ENCODE data around the gene DLG1. TPM values are rescaled to one million over a fixed set of nuclear protein-coding genes. Genes with fewer than 3 reads are reported as not detected.

DLG1 gene
- total RNA-seq, 1 experiment from 2014 or later: 89.8 TPM

DNA sequence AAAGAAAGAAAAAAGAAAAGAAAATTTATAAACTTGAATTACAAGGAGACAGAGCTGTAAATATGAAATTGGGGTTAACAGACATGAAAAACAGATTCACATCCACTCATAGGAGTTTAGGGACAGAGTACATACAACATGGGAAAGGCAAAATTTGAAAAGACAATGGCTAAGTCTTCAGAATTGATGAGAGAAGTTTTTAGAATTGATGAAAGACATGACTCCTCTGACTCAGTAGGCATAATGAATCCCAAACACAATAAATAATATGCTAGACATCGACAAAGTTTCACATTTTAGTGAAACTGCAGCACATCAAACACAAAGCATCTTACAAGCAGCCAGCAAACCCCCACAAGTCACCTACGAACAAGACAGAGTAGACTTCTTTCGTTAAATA lies 184.4 kb downstream of the DLG1 start (continued):
- TF ChIP-seq TCF7L2 (IDR thresholded peaks at IDR 0.05; ENCODE audit: borderline replicate concordance, extremely low read depth, insufficient read depth, insufficient read length) (no peak), SIN3A (IDR thresholded peaks at IDR 0.05; ENCODE audit: low read depth) (no peak)

DNA sequence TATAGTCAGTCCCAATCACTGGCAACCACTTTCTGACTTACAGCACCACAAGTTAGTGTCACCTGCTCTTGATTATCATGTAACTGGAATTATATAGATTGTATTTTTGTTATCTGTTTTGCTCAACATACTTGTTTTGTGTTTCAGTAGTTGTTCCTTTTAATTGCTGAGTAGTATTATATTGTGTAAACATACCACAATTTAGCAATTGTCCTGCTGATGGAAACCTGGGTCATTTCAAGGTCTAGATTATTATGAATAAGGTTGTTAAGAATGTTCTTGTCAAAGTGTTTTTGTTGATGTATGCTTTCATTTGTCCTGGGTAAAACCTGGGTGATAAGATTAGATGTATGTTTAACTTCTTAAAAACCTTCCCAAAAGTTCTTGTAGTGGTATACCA lies 186.7 kb downstream of the DLG1 start:
- no TSS peak for BruUV-seq (replicated peaks)
- CTCF ChIA-PET: no interaction called here
- intact Hi-C loops (cut with micrococcal nuclease): no loop called here
- TF ChIP-seq, protein P1, sequence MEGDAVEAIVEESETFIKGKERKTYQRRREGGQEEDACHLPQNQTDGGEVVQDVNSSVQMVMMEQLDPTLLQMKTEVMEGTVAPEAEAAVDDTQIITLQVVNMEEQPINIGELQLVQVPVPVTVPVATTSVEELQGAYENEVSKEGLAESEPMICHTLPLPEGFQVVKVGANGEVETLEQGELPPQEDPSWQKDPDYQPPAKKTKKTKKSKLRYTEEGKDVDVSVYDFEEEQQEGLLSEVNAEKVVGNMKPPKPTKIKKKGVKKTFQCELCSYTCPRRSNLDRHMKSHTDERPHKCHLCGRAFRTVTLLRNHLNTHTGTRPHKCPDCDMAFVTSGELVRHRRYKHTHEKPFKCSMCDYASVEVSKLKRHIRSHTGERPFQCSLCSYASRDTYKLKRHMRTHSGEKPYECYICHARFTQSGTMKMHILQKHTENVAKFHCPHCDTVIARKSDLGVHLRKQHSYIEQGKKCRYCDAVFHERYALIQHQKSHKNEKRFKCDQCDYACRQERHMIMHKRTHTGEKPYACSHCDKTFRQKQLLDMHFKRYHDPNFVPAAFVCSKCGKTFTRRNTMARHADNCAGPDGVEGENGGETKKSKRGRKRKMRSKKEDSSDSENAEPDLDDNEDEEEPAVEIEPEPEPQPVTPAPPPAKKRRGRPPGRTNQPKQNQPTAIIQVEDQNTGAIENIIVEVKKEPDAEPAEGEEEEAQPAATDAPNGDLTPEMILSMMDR (IDR thresholded peaks at IDR 0.05 in 2 of 3, conservative IDR thresholded peaks at IDR 0.05 in 1 of 3; ENCODE audit: borderline replicate concordance in 1 of 3, insufficient read depth in 1 of 3, low read depth in 2 of 3, low read length in 2 of 3): no peak
- TF ChIP-seq YY1 (IDR thresholded peaks at IDR 0.05; ENCODE audit: extremely low read depth, insufficient replicate concordance, low read depth, low read length) (no peak), ZFX (IDR thresholded peaks at IDR 0.05) (no peak), ELF1 (IDR thresholded peaks at IDR 0.05; ENCODE audit: borderline replicate concordance, low read depth) (no peak), TCF7L2 (IDR thresholded peaks at IDR 0.05; ENCODE audit: borderline replicate concordance, extremely low read depth, insufficient read depth, insufficient read length) (no peak), POLR2AphosphoS5 (IDR thresholded peaks at IDR 0.05; ENCODE audit: low read depth, low read length) (no peak), RAD21 (IDR thresholded peaks at IDR 0.05; ENCODE audit: low read depth) (no peak), CBX3 (IDR thresholded peaks at IDR 0.05; ENCODE audit: low read depth) (no peak), EZH2 (IDR thresholded peaks at IDR 0.05) (no peak), ZNF274 (IDR thresholded peaks at IDR 0.05; ENCODE audit: low read depth, low read length) (no peak), FOSL1 (IDR thresholded peaks at IDR 0.05; ENCODE audit: low read depth) (no peak), JUND (IDR thresholded peaks at IDR 0.05) (no peak), SIN3A (IDR thresholded peaks at IDR 0.05; ENCODE audit: low read depth) (no peak), SP1 (IDR thresholded peaks at IDR 0.05; ENCODE audit: low read depth) (no peak), POLR2A (IDR thresholded peaks at IDR 0.05; ENCODE audit: borderline replicate concordance, extremely low read depth, insufficient read depth, insufficient read length) (no peak)
- TF ChIP-seq, protein P2, sequence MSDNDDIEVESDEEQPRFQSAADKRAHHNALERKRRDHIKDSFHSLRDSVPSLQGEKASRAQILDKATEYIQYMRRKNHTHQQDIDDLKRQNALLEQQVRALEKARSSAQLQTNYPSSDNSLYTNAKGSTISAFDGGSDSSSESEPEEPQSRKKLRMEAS (IDR thresholded peaks at IDR 0.05): no peak
- TF ChIP-seq, protein P3, sequence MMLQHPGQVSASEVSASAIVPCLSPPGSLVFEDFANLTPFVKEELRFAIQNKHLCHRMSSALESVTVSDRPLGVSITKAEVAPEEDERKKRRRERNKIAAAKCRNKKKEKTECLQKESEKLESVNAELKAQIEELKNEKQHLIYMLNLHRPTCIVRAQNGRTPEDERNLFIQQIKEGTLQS (IDR thresholded peaks at IDR 0.05): no peak
- TF ChIP-seq, protein P4, sequence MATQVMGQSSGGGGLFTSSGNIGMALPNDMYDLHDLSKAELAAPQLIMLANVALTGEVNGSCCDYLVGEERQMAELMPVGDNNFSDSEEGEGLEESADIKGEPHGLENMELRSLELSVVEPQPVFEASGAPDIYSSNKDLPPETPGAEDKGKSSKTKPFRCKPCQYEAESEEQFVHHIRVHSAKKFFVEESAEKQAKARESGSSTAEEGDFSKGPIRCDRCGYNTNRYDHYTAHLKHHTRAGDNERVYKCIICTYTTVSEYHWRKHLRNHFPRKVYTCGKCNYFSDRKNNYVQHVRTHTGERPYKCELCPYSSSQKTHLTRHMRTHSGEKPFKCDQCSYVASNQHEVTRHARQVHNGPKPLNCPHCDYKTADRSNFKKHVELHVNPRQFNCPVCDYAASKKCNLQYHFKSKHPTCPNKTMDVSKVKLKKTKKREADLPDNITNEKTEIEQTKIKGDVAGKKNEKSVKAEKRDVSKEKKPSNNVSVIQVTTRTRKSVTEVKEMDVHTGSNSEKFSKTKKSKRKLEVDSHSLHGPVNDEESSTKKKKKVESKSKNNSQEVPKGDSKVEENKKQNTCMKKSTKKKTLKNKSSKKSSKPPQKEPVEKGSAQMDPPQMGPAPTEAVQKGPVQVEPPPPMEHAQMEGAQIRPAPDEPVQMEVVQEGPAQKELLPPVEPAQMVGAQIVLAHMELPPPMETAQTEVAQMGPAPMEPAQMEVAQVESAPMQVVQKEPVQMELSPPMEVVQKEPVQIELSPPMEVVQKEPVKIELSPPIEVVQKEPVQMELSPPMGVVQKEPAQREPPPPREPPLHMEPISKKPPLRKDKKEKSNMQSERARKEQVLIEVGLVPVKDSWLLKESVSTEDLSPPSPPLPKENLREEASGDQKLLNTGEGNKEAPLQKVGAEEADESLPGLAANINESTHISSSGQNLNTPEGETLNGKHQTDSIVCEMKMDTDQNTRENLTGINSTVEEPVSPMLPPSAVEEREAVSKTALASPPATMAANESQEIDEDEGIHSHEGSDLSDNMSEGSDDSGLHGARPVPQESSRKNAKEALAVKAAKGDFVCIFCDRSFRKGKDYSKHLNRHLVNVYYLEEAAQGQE (IDR thresholded peaks at IDR 0.05; ENCODE audit: low read depth): no peak
- TF ChIP-seq, protein P5, sequence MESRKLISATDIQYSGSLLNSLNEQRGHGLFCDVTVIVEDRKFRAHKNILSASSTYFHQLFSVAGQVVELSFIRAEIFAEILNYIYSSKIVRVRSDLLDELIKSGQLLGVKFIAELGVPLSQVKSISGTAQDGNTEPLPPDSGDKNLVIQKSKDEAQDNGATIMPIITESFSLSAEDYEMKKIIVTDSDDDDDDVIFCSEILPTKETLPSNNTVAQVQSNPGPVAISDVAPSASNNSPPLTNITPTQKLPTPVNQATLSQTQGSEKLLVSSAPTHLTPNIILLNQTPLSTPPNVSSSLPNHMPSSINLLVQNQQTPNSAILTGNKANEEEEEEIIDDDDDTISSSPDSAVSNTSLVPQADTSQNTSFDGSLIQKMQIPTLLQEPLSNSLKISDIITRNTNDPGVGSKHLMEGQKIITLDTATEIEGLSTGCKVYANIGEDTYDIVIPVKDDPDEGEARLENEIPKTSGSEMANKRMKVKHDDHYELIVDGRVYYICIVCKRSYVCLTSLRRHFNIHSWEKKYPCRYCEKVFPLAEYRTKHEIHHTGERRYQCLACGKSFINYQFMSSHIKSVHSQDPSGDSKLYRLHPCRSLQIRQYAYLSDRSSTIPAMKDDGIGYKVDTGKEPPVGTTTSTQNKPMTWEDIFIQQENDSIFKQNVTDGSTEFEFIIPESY (IDR thresholded peaks at IDR 0.05; ENCODE audit: extremely low read depth, insufficient replicate concordance, low read length): no peak

More for the DNA sequence above, 186.7 kb downstream of the DLG1 start:
- RAD21 ChIA-PET (ENCODE audit: low non-redundant PET in 1 of 2, low total read pairs in 2 of 2, uncharacterized antibody in 2 of 2, unreplicated experiment in 2 of 2): no interaction called here
- no peaks in the 10 kb centered on the region for H3K9me3 ChIP-seq (ENCODE audit: control insufficient read depth in 1 of 2, insufficient read depth in 1 of 2, low read depth in 1 of 2, low read length in 2 of 2)
- H3K4me2 ChIP-seq (ENCODE audit: low read length): no peak overlapping the region
- H3K36me3 ChIP-seq (ENCODE audit: control insufficient read depth in 1 of 2, insufficient read depth in 2 of 2, low read length in 2 of 2): no peaks in the 10 kb centered on the region
- H3K4me1 ChIP-seq (ENCODE audit: control insufficient read depth in 1 of 2, insufficient read depth in 2 of 2, low read length in 2 of 2): no peaks in the 10 kb centered on the region
- no peaks in the 10 kb centered on the region for H3K79me2 ChIP-seq (ENCODE audit: insufficient read depth, low read length)
- DNase-seq (ENCODE audit: low read depth, low spot score) (no peak), ATAC-seq (no peak)
- no peak overlapping the region for H3K9ac ChIP-seq (ENCODE audit: low read length)
- H2AFZ ChIP-seq (ENCODE audit: low read depth, low read length, poor library complexity, severe bottlenecking): no peak overlapping the region
- H3K27me3 ChIP-seq (ENCODE audit: insufficient read depth, low read length): no peaks in the 10 kb centered on the region
- H3K27ac ChIP-seq (ENCODE audit: low read depth, low read length): no peak overlapping the region
- no peaks in the 10 kb centered on the region for H3K9me2 ChIP-seq (ENCODE audit: insufficient read depth)
- no peaks in the 10 kb centered on the region for H4K20me1 ChIP-seq (ENCODE audit: insufficient read depth)
- POLR2A ChIA-PET: no interaction called here
- H3K4me3 ChIP-seq (replicated peaks in 1 of 2; ENCODE audit: low read depth in 1 of 2, low read length in 2 of 2): no peak overlapping the region

Data from HCT116 (cell line).